HepG2 (cell line): ENCODE data around the gene PRKCE. TPM values are rescaled to one million over a fixed set of nuclear protein-coding genes. Genes with fewer than 3 reads are reported as not detected.

ENCODE experiments used
- ATM ChIP-seq: fragments of 450-650 bp; IDR thresholded peaks from 2 replicates; pipeline ENCODE4 v1.7.1; 2017; ENCODE audit warnings: mild to moderate bottlenecking, borderline replicate concordance
- KIAA2018 ChIP-seq: sonication (generic); formaldehyde crosslinking; IDR thresholded peaks from 2 replicates; pipeline ENCODE4 v1.5.0; 2020; ENCODE audit warnings: mild to moderate bottlenecking, missing genetic modification reagents, borderline replicate concordance
- LRRFIP1 ChIP-seq: sonication (generic); formaldehyde crosslinking; conservative IDR thresholded peaks from 2 replicates; pipeline ENCODE4 v1.4.0; 2020; ENCODE audit warnings: missing genetic modification reagents
- MBD4 ChIP-seq: IDR thresholded peaks from 2 replicates; pipeline ENCODE4 v1.6.1; 2012; ENCODE audit warnings: low read length, inconsistent platforms, borderline replicate concordance
- PAF1 ChIP-seq: IDR thresholded peaks from 2 replicates; pipeline ENCODE4 v1.6.1; 2016; ENCODE audit warnings: missing genetic modification reagents, missing compliant biosample characterization
- POLR2AphosphoS5 ChIP-seq: IDR thresholded peaks from 2 replicates; pipeline ENCODE4 v1.6.1; 2012; ENCODE audit warnings: low read depth, low read length
- TARDBP ChIP-seq: sonication (generic); formaldehyde crosslinking; IDR thresholded peaks from 2 replicates; pipeline ENCODE4 v1.8.0; 2022; ENCODE audit warnings: mild to moderate bottlenecking, missing genetic modification reagents
- TCF7 ChIP-seq: sonication (generic); IDR thresholded peaks from 2 replicates; pipeline ENCODE4 v1.6.1; 2016; ENCODE audit warnings: antibody characterized with exemption, low read depth
- TFDP1 ChIP-seq: IDR thresholded peaks from 2 replicates; pipeline ENCODE4 v1.6.1; 2016; ENCODE audit warnings: missing compliant biosample characterization, missing genetic modification reagents, borderline replicate concordance
- THRA ChIP-seq: sonication (generic); formaldehyde crosslinking; IDR thresholded peaks from 2 replicates; pipeline ENCODE4 v1.4.0; 2020; ENCODE audit warnings: missing genetic modification reagents, borderline replicate concordance
- ZNF530 ChIP-seq: sonication (generic); formaldehyde crosslinking; IDR thresholded peaks from 2 replicates; pipeline ENCODE4 v1.5.0; 2020; ENCODE audit warnings: low read depth, mild to moderate bottlenecking, missing genetic modification reagents
- ZNF572 ChIP-seq: sonication (generic); formaldehyde crosslinking; IDR thresholded peaks from 2 replicates; pipeline ENCODE4 v1.5.1; 2020; ENCODE audit warnings: mild to moderate bottlenecking, missing genetic modification reagents
- ZNF607 ChIP-seq: sonication (generic); formaldehyde crosslinking; IDR thresholded peaks from 2 replicates; pipeline ENCODE4 v1.5.1; 2020; ENCODE audit warnings: missing genetic modification reagents, mild to moderate bottlenecking, borderline replicate concordance
- ZNF660 ChIP-seq: sonication (generic); formaldehyde crosslinking; IDR thresholded peaks from 2 replicates; pipeline ENCODE4 v1.5.1; 2020; ENCODE audit warnings: mild to moderate bottlenecking, low read depth, missing genetic modification reagents, borderline replicate concordance
- ZNF674 ChIP-seq: sonication (generic); formaldehyde crosslinking; IDR thresholded peaks from 2 replicates; pipeline ENCODE4 v1.5.0; 2020; ENCODE audit warnings: low read depth, mild to moderate bottlenecking, missing genetic modification reagents
- ZNF781 ChIP-seq: sonication (generic); formaldehyde crosslinking; IDR thresholded peaks from 2 replicates; pipeline ENCODE4 v1.5.1; 2020; ENCODE audit warnings: borderline replicate concordance, mild to moderate bottlenecking, missing genetic modification reagents; ENCODE audit errors: not compliant biosample characterization
- polyA plus RNA-seq, 8 experiments: library from polyadenylated mRNA; depleted of rRNA in 3 of 8; stranded (reverse) in 7 of 8; unstranded in 1 of 8; fragments of >200 nt; fragmentation: Illumina TruSeq in 4 of 8; extraction: Trizol in 4 of 8; gene quantifications; 2 replicates each; pipeline versions ENCODE4 v1.2.1 to v1.2.3, GENCODE V29; 2011 to 2016; ENCODE audit warnings: low read depth in 4 of 8, missing spikeins in 1 of 8, mixed read lengths in 1 of 8; ENCODE audit not compliant: insufficient read depth in 1 of 8
- total RNA-seq, 5 experiments: library from RNA; depleted of rRNA; stranded (reverse); fragments of >200 nt; fragmentation: Illumina TruSeq; extraction: Trizol; gene quantifications; 2 replicates each; pipeline ENCODE4 v1.2.3, GENCODE V29; 2016; ENCODE audit warnings: low read depth in 1 of 5

The PRKCE gene
- total and polyA plus RNA-seq, 2 of the 13 experiments (the other 11 are each of a cell fraction or from before 2014, with no cell fraction given) = 1.0 to 3.9 TPM

GRCh38 chr2:45610281-45611019, 41.0 kb upstream of the PRKCE start (continued):
- TF ChIP-seq ZNF572 (CRISPR knock-in tag) (no peak), ATM (no peak), ZNF530 (CRISPR knock-in tag) (no peak), THRA (no peak), ZNF781 (CRISPR knock-in tag) (no peak), ZNF674 (CRISPR knock-in tag) (no peak), PAF1 (CRISPR knock-in tag) (no peak), ZNF660 (CRISPR knock-in tag) (no peak), POLR2AphosphoS5 (no peak), MBD4 (no peak), KIAA2018 (no peak), TCF7 (no peak), ZNF607 (peak; percentile 0; the same call in 1 of the 2 replicates), TARDBP (CRISPR knock-in tag) (peak; percentile 73; the same call in 1 of the 2 replicates), LRRFIP1 (no peak), TFDP1 (CRISPR knock-in tag) (no peak)
